ENCODE measurements around the gene SH3BP2. TPM values are rescaled to one million over a fixed set of nuclear protein-coding genes. Genes with fewer than 3 reads are reported as not detected.
A peak's percentile ranks its signal among the peaks of the same experiment; 100 is the strongest.

The SH3BP2 gene
- total and polyA plus RNA-seq, 10 of the 15 experiments (the other 5 are each of a cell fraction or from before 2014, with no cell fraction given): 1.1 to 61.8 (median 23.9) TPM

- TF ChIP-seq REST (IDR thresholded peaks at IDR 0.05; ENCODE audit: low read depth, low read length) (no peak), BHLHE40 (IDR thresholded peaks at IDR 0.05; ENCODE audit: borderline replicate concordance in 1 of 2, low read depth in 2 of 2, low read length in 1 of 2) (peak in 1 of 2 experiments; percentile 70; a peak in 2 of 4 replicates), NKRF (conservative IDR thresholded peaks at IDR 0.05) (peak; percentile 96), LARP7 (IDR thresholded peaks at IDR 0.05) (peak; percentile 100), MAX (IDR thresholded peaks at IDR 0.05; ENCODE audit: low read depth, low read length) (peak; percentile 37; the same call in 1 of the 2 replicates), CREB1 (IDR thresholded peaks at IDR 0.05; ENCODE audit: low read depth) (peak; percentile 20; the same call in 1 of the 2 replicates), BACH1 (IDR thresholded peaks at IDR 0.05; ENCODE audit: borderline replicate concordance) (peak; percentile 89), FOS (IDR thresholded peaks at IDR 0.05; ENCODE audit: borderline replicate concordance, extremely low read depth, insufficient read length) (no peak), SMC3 (IDR thresholded peaks at IDR 0.05; ENCODE audit: borderline replicate concordance, low read length) (0 out of 2 replicates have a peak, but pooled peaks have one; percentile 4), ZNF217 (IDR thresholded peaks at IDR 0.05) (peak; percentile 54; the same call in 1 of the 2 replicates), RFX5 (IDR thresholded peaks at IDR 0.05; ENCODE audit: low read depth, low read length) (no peak), HCFC1 (IDR thresholded peaks at IDR 0.05; ENCODE audit: low read length) (peak; percentile 30; the same call in 1 of the 2 replicates), NFYB (IDR thresholded peaks at IDR 0.05; ENCODE audit: insufficient read depth, low read depth, low read length) (no peak), TCF3 (IDR thresholded peaks at IDR 0.05; ENCODE audit: borderline replicate concordance, insufficient read depth, low read depth, low read length) (peak; percentile 69; the same call in 1 of the 2 replicates), RB1 (IDR thresholded peaks at IDR 0.05; ENCODE audit: borderline replicate concordance) (peak; percentile 89; the same call in 1 of the 2 replicates), CBX3 (IDR thresholded peaks at IDR 0.05; ENCODE audit: borderline replicate concordance, low read depth) (no peak), IRF4 (IDR thresholded peaks at IDR 0.05; ENCODE audit: low read depth, low read length) (no peak), MXI1 (IDR thresholded peaks at IDR 0.05; ENCODE audit: low read depth, low read length) (peak; percentile 52; the same call in 1 of the 2 replicates), TAF1 (IDR thresholded peaks at IDR 0.05; ENCODE audit: borderline replicate concordance, low read depth, low read length) (peak; percentile 58; the same call in 1 of the 2 replicates), ZNF207 (IDR thresholded peaks at IDR 0.05; ENCODE audit: borderline replicate concordance) (peak; percentile 92), ETV6 (conservative IDR thresholded peaks at IDR 0.05 in 1 of 2, IDR thresholded peaks at IDR 0.05 in 1 of 2; ENCODE audit: borderline replicate concordance in 1 of 2, low read depth in 1 of 2) (peak in 1 of 2 experiments; percentile 74; a peak in 3 of 4 replicates), STAT1 (conservative IDR thresholded peaks at IDR 0.05) (0 out of 2 replicates have a peak, but pooled peaks have one; percentile 62), TCF12 (IDR thresholded peaks at IDR 0.05; ENCODE audit: low read depth, low read length) (peak; percentile 41; the same call in 1 of the 2 replicates), KLF5 (IDR thresholded peaks at IDR 0.05; ENCODE audit: partially characterized antibody) (peak; percentile 80)
Measured at GRCh38 chr4:2755821-2756690, 36.8 kb upstream of the SH3BP2 start, which contains the start of gene TNIP2 (continued).
